A673 (cell line): ENCODE results near the gene SUGP2. TPM values are rescaled to one million over a fixed set of nuclear protein-coding genes. Genes with fewer than 3 reads are reported as not detected.

ENCODE experiments used
- BruUV-seq: library from RNA; stranded (reverse); fragments of 400-500 nt; replicated peaks from 2 replicates; lab custom pipeline; 2021; lab: Mats Ljungman, UMichigan
- CTCF ChIA-PET: fragments of 300-600 bp; sonication (Branson Sonifier 250); formaldehyde crosslinking; loops from one replicate; lab custom pipeline; 2022; ENCODE audit warnings: antibody characterized with exemption; lab: Charles Lee
- POLR2A ChIA-PET: fragments of 300-600 bp; sonication (Branson Sonifier 250); formaldehyde crosslinking; loops from one replicate; lab custom pipeline; 2022; ENCODE audit warnings: antibody characterized with exemption; ENCODE audit not compliant: low non-redundant PET; lab: Charles Lee
- DNase-seq: peaks from one replicate; pipeline ENCODE4 v3.0.0-alpha.2; 2015; ENCODE audit warnings: low spot score
- H3K27ac ChIP-seq: fragments of 200-600 bp; sonication (generic); 2 replicates; pipeline ENCODE4 v1.5.1; 2016; ENCODE audit warnings: mixed run types, low read depth, mild to moderate bottlenecking, mixed read lengths, antibody characterized with exemption, low read length; ENCODE audit not compliant: poor library complexity, severe bottlenecking
- H3K27me3 ChIP-seq: fragments of 200-600 bp; sonication (generic); replicated peaks from 2 replicates; pipeline ENCODE4 v1.6.1; 2017; ENCODE audit warnings: mixed run types, low read depth, mild to moderate bottlenecking, mixed read lengths, antibody characterized with exemption, low read length; ENCODE audit not compliant: insufficient read depth, poor library complexity
- H3K36me3 ChIP-seq: fragments of 200-600 bp; sonication (generic); 2 replicates; pipeline ENCODE4 v1.6.1; 2016; ENCODE audit warnings: mixed run types, mild to moderate bottlenecking, mixed read lengths, antibody characterized with exemption, low read length; ENCODE audit not compliant: insufficient read depth, poor library complexity, severe bottlenecking
- H3K4me1 ChIP-seq: fragments of 200-600 bp; sonication (generic); 2 replicates; pipeline ENCODE4 v1.6.1; 2017; ENCODE audit warnings: mixed run types, mild to moderate bottlenecking, mixed read lengths, antibody characterized with exemption, low read length; ENCODE audit not compliant: insufficient read depth, poor library complexity, severe bottlenecking
- H3K4me3 ChIP-seq: fragments of 200-600 bp; sonication (generic); 2 replicates; pipeline ENCODE4 v1.5.1; 2016; ENCODE audit warnings: low read depth, mixed run types, mild to moderate bottlenecking, mixed read lengths, low read length; ENCODE audit not compliant: poor library complexity, severe bottlenecking
- H3K9me3 ChIP-seq: fragments of 200-600 bp; sonication (generic); 2 replicates; pipeline ENCODE4 v1.6.1; 2016; ENCODE audit warnings: mixed run types, low read depth, mild to moderate bottlenecking, mixed read lengths, antibody characterized with exemption, low read length; ENCODE audit not compliant: poor library complexity, severe bottlenecking
- EZH2 ChIP-seq: fragments of 200-600 bp; sonication (generic); IDR thresholded peaks from 2 replicates; pipeline ENCODE4 v1.6.1; 2017; ENCODE audit warnings: borderline replicate concordance, low read depth, mild to moderate bottlenecking, mixed read lengths, antibody characterized with exemption, low read length; ENCODE audit not compliant: poor library complexity, severe bottlenecking
- intact Hi-C: fragments of 100-400 bp; cut with micrococcal nuclease; formaldehyde crosslinking; loops from one replicate; pipeline ENCODE4 v1.10.0; 2022; ENCODE audit not compliant: unreplicated experiment
- total RNA-seq: library from RNA; stranded (reverse); gene quantifications from 2 replicates; pipeline ENCODE4 v1.2.3, GENCODE V29; 2021
- TF ChIP-seq, protein P1 (sequence below): fragments of 300-800, 200-600 bp; sonication (generic); conservative IDR thresholded peaks from 2 replicates; pipeline ENCODE4 v1.5.1; 2017; ENCODE audit warnings: low read depth, mild to moderate bottlenecking, antibody characterized with exemption, low read length, moderate library complexity, mixed read lengths

SUGP2 gene
- total RNA-seq, 1 experiment from 2014 or later, result 120 TPM

DNA sequence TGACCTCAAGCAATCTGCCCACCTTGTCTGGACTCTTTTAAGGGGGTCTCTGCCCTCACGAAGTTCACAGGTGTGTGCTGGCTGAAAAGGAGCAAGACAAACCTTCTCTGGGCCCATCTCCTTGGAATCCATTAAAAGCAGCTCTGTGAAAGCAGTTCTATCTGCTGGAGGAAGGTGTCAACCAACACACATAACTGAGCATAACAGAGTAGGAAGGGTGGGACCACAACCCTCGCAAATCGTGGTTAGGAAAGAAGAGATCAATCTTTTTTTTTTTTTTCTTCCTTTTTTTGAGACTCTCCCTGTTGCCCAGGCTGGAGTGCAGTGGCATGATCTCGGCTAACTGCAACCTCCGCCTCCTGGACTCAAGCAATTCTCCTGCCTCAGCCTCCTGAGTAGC lies 1.4 kb downstream of the SUGP2 start:
- POLR2A ChIA-PET, result no interaction called here
- no peak for DNase-seq
- Histone ChIP-seq H3K27ac (no peak overlapping the region), H3K4me1 (no peaks in the 10 kb centered on the region), H3K4me3 (peak overlapping the region; percentile 93), H3K27me3 (no peaks in the 10 kb centered on the region), H3K36me3 (peaks cover 44% of the 10 kb centered on the region), H3K9me3 (no peaks in the 10 kb centered on the region)
- CTCF ChIA-PET, result no interaction called here
- intact Hi-C loops, result no loop called here
- TF ChIP-seq EZH2, result no peak
- TF ChIP-seq, protein P1, sequence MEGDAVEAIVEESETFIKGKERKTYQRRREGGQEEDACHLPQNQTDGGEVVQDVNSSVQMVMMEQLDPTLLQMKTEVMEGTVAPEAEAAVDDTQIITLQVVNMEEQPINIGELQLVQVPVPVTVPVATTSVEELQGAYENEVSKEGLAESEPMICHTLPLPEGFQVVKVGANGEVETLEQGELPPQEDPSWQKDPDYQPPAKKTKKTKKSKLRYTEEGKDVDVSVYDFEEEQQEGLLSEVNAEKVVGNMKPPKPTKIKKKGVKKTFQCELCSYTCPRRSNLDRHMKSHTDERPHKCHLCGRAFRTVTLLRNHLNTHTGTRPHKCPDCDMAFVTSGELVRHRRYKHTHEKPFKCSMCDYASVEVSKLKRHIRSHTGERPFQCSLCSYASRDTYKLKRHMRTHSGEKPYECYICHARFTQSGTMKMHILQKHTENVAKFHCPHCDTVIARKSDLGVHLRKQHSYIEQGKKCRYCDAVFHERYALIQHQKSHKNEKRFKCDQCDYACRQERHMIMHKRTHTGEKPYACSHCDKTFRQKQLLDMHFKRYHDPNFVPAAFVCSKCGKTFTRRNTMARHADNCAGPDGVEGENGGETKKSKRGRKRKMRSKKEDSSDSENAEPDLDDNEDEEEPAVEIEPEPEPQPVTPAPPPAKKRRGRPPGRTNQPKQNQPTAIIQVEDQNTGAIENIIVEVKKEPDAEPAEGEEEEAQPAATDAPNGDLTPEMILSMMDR, result no peak
- no TSS peak for BruUV-seq

DNA sequence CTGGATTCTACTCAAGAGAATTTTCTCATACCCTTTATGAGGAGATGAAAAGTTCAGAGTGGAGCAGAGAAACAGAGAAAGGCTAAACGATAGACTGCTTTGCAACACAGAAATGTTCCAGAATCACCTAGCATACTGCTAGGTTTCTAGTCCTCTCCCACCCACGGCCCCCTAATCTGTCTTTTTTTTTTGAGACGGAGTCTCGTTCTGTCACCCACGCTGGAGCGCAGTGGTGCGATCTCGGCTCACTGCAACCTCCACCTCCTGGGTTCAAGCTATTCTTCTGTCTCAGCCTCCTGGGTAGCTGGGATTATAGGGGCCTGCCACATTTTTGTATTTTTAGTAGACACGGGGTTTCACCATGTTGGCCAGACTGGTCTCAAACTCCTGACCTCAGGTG lies 4.8 kb downstream of the SUGP2 start:
- no peak overlapping the region for H3K27ac ChIP-seq
- H3K4me1 ChIP-seq, result no peaks in the 10 kb centered on the region
- TF ChIP-seq, protein P1, result no peak
- TF ChIP-seq EZH2, result no peak
- BruUV-seq, result no TSS peak
- no peaks in the 10 kb centered on the region for H3K27me3 ChIP-seq
- H3K9me3 ChIP-seq, result no peaks in the 10 kb centered on the region
- ChIA-PET POLR2A (no interaction called here), CTCF (no interaction called here)
- peaks cover 72% of the 10 kb centered on the region for H3K36me3 ChIP-seq
- no peak overlapping the region for H3K4me3 ChIP-seq
- intact Hi-C loops, result no loop called here
- no peak for DNase-seq

DNA sequence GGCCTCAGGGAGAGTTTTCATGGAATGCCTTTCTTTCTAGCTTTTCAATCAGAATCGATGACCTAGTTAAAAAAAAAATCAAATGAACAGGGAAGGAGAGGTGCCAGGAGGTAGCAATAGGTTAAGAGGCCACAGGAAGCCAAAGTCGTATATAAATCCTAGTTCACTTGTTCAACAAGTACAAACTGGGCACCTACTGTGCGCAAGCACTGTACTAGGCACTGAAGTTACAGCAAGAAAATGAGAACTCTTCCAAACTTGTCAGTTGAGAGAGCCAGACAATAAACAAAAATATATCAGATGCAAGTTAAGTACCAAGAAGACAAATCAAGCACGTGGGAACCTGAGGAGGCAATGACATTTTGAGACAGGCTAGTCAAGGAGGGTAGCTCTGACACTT lies 6.1 kb downstream of the SUGP2 start:
- ChIA-PET POLR2A (no interaction called here), CTCF (no interaction called here)
- Histone ChIP-seq H3K4me1 (no peaks in the 10 kb centered on the region), H3K9me3 (no peaks in the 10 kb centered on the region), H3K27me3 (no peaks in the 10 kb centered on the region), H3K27ac (no peak overlapping the region), H3K36me3 (peaks cover 85% of the 10 kb centered on the region), H3K4me3 (no peak overlapping the region)
- no peak for DNase-seq
- intact Hi-C loops, result no loop called here
- BruUV-seq, result no TSS peak
- no peak for TF ChIP-seq EZH2
- TF ChIP-seq, protein P1, result no peak
